NCI-H2171 treated with DMSO at 0.1 percent for 48 hours (cell line): Measurements from ENCODE around the gene TPD52L1.

Experiments used
- DNase-seq: peaks from one replicate; lab custom pipeline; 2025; lab: John Stamatoyannopoulos, UW

TPD52L1 gene

DNA sequence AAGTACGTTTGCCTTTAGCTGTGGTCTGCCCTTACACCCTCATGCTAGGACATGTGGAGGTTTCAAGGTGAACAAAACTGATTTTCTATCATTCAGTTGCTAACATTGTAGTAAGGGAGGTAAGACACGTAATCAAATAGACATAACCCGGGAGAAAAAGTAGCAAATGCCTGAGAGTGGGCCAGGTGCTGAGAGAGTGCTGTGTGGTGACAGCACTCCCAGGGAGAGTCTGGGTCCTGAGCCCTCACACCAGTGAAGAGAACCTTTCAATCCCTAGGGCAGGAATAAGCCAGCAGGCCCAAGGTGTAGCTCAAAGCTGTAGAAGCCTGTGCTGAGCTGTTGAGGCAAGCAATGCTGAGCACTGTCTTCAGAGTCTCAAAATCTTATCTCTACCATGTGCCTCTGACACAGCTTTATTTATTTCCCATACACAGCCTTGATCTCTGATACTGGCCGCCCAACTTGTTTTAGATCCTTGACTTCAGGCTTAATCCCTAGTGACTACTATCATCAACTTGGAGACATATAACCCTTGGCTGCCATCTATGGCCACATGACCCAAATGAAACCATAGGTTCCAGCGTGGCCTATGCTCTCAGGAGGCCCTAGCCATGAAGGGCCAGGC lies 55.2 kb downstream of the TPD52L1 start:
- DNase-seq = no peak

DNA sequence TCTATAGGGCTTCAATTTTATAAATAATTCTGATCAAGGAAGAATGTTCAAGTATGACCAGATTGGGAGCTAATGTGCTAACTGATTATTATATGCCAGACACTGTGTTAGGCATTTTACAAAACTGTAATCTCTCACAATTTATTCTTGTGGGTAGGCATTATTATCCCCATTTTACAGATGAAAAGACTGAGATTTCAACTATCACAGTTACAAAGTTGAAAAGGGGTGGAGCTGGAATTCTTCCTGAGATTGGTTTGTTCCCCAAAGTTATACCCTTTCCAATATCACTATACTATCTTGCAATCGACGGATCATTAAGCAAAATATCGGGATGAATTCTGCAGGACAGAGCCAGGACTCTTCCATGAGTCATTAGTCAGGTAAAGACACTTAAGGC lies 57.1 kb downstream of the TPD52L1 start:
- DNase-seq = no peak

DNA sequence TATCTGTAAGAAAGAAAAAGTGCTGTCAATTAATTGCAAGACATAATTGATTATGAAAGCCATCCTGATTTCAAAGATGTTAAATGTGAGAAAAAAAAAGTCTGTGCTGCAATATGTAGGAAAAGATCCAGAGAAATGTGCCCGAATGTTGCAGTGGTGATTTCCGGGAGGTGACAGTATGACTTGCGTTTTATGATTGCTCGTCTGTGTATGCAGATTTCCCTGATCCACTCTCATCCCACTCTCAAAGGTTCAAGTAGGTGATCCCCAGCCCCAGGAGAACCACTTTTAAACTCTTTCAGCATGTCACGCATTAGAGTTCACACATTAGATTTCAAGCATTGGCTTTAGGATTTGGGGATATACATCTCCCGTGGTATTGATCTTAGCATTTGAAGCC lies 57.8 kb downstream of the TPD52L1 start:
- no peak for DNase-seq

DNA sequence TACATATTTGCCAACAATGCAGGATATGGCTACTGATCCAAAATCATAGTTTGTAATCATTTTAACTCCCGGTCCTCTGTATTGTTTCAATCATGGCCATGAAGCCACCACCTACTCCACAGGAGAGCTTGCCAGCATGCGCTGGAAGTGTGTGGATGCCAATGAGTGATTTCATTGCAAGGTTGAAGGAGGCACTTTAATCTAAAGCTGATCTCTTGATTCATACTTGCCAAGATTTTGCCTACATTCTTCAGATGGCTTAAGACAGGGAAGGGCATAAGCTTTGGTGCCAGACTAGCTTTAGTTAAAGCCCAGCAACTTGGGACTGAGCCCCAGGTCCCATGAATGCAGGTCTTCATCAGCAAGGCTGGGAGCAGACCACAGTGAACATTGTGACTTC lies 58.8 kb downstream of the TPD52L1 start:
- no peak for DNase-seq

DNA sequence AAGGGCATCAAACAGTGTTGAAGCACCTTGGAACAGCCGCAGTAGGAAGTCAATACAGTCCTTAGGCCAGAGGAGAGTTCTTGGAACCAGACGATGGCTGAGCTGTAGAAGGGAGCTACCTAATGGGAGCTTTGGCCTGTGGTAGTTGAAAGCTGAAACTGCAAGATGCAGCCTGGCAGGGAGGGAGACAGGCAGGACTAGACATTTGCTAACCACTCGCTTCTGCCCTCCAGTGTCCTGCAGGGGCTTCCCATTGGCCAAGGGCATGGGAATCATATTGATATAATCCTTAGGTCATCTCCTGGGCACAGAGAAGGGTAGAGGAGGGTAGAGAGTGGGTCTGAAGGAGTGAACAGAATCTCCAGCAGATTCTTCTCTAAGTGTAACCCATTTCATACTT lies 60.4 kb downstream of the TPD52L1 start:
- DNase-seq = no peak

DNA sequence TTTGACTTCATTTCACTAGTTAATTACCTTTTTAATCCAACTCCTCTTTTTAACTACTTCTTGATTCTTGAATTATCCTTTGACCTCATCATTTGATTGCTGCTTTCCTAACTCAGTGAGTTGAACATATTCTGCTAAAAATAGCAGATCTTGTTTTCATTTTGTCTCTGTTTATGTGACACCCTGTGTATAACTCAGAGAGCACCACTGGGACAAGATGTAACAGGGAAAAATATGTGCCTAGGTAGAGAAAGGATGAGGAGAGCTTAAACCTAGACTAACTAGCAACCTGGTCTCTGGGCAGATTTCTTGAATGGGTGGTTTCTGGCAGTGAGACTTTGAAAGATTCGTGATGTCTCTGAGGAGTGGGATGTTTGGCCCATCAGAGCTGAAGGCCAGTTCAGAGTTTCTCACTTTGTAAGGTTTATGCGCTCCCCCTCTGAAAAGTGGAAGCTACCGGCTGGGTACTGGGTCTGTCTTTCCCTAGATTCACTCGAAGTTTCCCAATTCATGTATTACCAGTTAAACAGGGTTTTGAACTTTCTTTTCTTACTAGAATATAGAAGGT lies 61.8 kb downstream of the TPD52L1 start:
- no peak for DNase-seq

DNA sequence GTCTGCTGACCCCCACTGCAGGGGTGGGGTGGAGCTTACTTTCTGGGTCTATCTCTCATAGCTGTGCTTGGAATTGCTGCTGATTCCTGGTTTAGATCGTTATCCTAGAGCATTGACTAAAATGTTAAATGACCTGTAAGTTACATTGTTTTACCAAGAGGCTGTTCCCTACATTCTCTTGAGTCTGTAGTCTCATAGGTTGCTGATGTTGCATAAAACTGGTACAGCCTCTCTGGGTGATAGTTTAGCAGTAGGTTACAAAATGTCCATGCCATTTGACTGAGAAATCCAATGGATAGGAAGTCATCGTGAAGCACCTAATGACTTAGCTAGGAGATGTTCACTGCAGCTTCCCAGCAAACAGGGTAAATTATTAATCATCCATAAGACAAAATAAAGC lies 62.4 kb downstream of the TPD52L1 start:
- DNase-seq = no peak

DNA sequence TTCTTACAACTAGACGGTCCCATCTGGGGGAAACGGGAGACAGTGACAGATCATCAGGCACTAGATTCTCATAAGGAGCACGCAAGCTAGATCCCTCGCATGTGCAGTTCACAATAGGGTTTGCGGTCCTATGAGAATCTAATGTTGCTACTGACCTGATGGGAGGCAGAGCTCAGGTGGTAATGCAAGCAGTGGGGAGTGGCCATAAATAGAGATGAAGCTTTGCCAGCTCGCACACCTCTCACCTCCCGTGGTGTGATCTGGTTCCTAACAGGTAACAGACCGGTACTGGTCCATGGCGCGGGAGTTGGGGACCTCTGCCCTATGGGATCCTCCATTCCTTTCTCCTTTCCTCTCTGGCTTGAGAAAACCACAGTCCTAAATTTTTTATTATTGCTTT lies 63.8 kb downstream of the TPD52L1 start:
- DNase-seq = no peak

DNA sequence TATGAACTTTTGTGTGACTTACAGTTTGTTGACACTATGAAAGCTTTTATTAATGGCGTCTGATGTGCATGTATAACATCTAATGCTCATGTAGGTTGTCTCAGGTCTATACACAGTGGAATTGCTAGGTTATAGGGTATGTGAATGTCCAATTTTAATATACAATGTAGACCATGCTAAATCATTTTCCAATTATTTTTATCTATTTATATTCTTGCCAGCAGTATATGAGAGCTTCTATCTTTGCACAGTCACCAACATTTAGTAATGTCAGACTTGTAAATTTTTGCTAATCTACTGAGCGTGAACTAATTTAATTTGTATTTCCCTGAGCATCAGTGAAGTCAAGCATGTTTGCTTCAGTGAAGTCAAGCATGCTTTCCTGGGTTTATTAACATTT lies 64.4 kb downstream of the TPD52L1 start:
- DNase-seq = peak; percentile 38

DNA sequence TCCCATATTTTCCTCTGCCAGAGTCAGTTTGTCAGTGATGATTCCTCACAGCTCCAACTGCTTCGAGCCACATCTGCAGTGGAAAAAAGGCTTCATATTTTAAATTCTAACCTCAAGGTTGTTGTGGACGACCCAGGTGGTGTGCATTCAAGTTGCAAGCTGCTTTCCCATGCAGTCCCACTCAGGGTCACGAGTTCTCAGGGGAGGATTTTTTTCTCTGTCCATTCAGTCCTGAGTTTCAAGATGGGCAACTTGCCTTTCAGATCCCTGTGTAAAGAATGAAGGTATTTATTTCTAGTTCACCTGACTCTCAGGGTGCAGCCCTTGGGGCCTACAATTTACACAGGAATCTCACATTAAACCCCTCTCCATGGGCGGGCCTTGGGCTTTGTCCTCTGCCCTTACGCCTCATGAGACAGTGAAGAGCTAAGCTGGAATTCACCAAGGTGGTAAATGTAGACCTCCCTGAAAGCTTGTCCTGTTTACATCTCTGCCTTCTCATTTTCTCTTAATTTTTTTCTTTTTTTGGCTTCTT lies 65.9 kb downstream of the TPD52L1 start:
- no peak for DNase-seq

DNA sequence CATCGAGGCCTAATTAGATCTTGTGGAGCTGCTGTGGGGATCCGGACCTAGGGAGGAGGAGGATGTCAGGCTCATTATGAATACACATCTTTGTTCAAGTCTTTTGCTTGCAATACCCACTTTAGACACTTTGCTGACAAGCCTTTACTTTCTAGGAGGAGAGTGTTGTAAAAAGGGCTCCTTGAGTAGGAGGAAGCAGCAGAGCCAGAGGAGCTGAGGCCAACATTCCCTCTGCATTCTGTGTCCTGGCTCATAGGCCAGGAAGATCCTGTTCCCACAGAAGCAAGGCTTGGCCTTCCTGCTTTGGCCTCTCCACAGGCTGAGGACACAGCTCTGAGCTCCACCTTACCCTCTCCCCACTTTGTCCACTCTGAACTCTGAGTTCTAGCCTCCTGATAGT lies 67.1 kb downstream of the TPD52L1 start:
- no peak for DNase-seq

DNA sequence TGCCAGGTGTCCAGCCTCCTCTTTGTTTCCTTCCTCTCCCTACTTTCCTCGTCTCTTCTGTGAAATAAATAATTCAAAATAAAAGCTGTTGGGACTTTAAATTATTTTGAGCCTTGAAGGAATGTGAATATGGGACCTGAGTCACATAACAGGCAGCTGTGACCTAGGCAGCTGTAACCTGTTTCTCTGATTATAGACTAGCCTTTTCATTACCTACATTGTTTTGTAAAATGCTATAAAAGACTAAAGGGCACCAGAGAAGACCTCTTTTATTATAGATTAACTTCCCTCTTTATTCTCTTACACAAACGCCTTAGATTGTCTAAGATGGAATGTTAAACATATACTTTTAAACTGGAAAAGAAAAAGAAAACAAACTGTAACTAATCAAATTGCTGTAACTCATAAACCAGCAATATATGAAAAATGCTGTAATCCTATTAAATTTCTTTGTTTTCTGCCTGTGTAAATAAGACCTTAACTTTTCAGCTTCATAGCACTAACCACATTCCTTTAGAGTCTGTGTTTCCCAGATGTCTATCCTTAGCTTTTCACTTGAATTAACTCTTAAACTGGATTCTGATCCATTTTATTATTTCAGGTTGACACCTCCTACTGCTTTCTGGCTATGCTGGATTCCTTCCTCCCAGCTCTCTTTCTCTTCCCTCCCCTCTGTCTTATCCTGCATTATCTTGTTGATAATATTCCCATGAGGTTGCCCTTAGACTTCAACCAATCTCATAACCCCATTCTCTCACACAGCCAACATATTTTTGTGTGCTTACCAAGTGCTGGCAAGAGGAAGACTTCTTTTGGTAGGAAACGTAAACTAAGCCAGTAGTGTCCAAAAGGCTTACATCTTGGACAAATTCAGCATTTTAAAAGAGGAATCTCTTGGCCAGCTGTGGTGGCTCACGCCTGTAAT lies 69.2 kb downstream of the TPD52L1 start:
- no peak for DNase-seq

DNA sequence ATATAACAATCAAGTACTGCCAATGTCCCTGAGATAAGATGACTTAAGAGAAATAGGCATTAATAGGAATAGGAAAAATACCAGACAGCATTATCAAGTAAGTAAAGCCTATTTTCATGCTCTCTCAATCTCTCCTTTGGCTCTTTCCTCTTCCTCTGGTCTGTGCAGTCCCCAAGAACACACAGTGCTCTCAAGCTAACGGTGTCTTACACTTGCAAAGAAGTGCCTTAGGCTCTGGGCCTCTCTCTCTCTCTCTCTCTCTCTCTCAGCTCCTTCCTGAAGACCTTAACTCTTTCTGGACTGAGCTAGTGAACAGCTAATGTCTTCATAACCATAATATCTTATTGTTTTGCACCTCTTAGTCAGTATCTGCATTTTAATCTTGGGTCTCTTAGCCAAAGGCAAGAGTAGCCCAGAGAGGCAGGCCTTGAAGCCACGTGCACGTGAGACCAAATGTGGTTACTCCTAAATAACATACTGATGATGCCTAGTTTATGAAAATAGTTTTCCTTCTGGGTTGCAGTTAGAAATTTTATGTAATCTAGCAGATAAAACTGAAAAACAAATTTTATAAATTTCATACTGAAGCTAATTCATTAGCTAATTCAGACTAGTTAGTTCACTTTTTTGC lies 70.8 kb downstream of the TPD52L1 start:
- no peak for DNase-seq

DNA sequence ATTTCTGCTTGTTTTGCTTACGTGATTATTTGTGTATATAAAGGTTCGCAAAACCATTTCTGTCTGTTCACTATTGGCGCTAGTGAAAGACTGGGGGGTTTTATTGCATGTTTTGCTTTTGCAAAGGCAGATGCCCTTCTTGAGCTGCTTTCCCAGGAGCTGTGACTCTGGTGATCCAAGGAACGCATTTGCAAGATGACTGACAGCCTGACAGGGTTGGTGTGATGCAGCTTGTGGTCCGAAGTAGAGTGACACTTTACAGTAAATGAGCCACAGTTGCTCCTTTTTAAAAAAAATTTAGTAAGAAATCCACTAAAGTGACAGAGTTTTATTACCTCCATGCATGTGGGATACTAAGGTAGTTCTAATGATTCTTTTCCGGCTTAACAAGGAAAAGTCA lies 73.7 kb downstream of the TPD52L1 start:
- DNase-seq = no peak

DNA sequence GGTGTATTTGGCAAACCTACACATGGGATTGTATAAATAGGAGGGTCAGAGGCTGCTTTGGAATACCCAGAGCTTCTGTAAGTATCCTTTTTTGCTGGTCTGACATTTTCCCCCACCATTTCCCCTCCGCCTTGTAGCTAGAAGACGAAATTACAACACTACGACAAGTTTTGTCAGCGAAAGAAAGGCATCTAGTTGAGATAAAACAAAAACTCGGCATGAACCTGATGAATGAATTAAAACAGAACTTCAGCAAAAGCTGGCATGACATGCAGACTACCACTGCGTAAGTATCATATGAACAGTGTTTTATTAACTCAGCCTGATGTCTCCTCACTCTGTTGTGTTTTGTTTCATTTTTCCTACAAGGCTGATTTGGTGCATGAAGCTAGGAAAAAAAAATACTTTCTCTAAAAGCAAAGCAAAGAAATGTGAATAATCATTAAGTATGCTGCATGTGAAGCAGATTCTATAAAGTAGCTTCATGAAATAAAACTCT lies 75.5 kb downstream of the TPD52L1 start:
- no peak for DNase-seq

DNA sequence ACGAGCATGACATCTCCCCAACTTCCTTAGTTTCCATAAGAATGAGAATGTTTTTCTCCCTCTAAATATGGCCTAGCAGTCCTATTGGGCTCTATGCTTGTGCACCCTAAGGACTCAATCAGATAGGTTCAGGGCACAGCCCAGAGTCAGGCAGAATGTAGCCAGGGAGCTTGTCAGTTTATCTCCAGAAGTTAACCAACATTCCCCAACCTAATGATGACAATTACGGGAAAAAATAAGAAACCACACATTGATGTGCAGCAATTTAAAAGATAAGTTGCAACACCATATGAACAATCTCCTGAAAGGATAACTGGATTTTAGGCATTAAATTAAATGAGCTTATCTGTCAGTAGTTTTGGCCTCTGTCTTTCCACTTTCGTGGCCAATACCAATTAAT lies 77.1 kb downstream of the TPD52L1 start:
- DNase-seq = no peak

DNA sequence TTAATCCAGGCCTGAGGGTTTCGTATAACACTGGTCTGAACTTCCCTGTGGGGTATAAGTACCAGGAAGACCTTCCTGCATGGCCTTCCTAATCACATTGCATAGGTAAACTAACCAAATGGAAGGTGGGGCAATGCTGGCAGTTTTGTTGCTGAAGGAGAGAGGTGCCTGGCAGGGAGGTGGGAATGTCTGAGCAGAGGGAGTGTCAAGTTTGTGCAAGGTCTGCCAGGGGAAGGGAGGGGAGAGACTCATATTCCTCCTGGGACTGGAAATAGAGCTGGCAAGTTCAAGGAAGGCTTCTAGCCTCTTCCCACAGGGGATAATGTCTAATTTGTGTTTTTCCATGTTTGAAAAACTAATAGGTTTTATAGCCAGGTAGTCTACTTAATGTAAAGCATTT lies 77.6 kb downstream of the TPD52L1 start:
- peak; percentile 17 for DNase-seq

DNA sequence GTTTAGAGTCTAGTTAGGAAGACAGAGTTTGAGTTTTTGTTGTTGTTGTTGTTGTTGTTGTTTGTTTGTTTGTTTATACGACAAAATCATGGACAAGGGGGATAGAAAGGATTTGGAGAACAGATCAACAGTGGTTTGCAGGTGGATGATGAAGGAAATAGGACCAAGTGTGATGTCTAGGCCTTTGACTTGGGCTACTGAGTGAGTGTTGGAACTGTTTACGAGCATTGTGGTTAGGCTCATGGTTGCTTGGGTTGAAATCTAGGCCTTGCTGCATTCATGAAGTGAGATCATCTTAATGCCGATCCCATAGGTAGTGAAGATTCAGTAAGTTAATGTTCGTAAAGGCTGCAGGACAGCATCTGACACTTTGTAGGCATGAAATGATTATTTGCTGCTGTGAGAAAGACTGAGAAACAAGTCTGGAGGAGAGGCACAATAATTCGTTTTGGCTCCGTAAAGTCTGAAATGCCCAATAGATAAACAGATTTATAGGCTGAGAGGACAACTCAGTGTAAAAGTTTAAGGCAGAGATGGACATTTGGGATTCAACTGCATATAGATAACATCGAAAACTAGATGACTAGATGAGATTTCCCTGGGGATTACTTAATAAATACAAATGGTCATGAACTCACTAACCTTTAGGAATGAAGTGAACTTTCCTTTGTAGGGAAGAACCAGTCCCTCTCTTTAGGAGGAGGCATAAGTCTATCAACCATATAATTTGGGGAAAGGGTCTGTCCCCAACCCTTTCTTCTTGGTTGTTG lies 78.2 kb downstream of the TPD52L1 start:
- no peak for DNase-seq

DNA sequence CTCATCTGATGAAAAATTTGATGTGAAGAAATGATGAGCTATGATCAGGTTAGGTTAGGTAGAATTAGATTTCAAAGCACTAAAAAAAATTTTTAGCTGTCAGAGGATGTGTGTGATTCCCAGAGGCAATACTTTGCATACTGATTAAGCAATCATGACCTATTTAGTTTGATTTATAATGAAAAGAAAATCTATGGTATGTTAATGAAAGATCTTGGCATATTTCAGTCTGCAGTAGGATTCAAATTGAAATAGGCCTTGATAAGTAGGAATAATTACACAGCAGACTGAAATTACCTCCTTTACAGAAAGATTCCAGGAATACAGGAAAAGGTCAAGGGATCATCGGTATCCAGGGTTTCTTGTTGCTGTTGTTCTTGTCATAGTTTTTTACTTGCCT lies 78.9 kb downstream of the TPD52L1 start:
- no peak for DNase-seq

DNA sequence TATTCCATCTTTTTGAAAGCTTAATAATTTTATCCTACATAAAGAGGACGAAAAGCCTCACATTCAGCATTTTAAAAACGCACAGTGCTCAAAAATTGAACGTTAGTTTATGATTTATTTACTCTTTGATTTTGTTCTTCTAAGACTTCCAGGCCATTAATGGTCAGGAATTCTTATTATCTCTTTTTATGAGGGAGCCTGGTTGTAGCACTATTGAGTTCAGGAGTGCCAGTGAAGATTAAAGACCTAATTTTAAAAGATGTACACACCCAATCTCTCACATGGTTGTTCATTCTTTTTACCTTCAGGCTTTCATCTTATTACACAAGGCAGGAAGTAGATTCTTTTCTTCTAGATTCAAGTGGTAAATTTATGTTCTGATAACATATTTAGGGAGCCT lies 79.6 kb downstream of the TPD52L1 start:
- no peak for DNase-seq

DNA sequence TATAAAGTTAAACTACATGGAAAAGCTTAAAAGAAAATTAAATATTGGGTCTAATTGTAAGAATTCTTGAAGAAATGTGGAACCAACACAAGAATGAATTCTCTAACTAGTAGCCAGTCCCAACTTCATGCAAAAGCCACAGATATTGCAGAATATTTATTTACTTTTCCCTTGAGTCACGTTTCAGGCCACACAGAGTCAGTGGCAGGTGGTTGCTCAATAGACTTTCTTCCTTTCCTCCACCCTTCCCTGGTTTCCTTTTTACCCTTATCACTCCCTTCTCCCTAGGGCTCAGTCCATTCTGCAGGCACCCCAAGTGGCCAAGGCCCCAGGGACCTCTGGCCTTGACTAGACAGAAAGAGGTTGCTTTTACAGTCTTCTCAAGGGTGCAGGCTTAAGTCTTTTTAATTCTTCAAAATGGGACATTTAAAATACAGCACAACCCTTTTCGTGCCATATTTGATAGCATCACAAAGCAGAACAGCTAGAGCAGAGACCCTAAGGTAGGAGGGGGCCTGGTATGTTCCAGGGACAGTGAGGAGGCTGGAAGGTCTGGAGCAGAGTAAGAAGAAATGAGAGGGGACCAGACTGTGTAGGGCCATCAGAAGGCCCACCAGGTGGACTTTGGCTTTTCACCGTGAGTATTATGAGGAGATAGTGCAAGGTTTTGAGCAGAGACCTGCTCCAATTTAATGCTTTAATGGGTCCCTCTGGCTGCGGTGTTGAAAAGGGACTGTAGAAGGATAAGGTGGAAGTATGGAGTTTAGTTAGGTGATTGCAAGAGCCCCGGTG lies 83.2 kb downstream of the TPD52L1 start:
- no peak for DNase-seq
